Measurements from ENCODE around the gene TMEM8B. TPM values are rescaled to one million over a fixed set of nuclear protein-coding genes. Genes with fewer than 3 reads are reported as not detected.

TMEM8B gene
- total RNA-seq, 1 donor from 2014 or later: 2.3 TPM

GRCh38 chr9:35797311-35798109 is 31.5 kb upstream of the TMEM8B start:
- H3K36me3 Mint-ChIP-seq (ENCODE audit: low read depth): peaks cover 27% of the 10 kb centered on the region
- no peaks in the 10 kb centered on the region for H3K27me3 Mint-ChIP-seq
- intact Hi-C loops (cut with micrococcal nuclease): loop anchor here (2.0 to 5.0 kb wide), 2 partner anchors 15 to 40 kb away; partner anchors contain the start of gene SPAG8
- H3K4me3 Mint-ChIP-seq: no peak overlapping the region
- peaks cover 31% of the 10 kb centered on the region for H3K4me1 Mint-ChIP-seq
- DNase-seq: no peak
- H3K9me3 Mint-ChIP-seq: no peaks in the 10 kb centered on the region
- peak overlapping the region; percentile 1 for H3K27ac Mint-ChIP-seq

DNA sequence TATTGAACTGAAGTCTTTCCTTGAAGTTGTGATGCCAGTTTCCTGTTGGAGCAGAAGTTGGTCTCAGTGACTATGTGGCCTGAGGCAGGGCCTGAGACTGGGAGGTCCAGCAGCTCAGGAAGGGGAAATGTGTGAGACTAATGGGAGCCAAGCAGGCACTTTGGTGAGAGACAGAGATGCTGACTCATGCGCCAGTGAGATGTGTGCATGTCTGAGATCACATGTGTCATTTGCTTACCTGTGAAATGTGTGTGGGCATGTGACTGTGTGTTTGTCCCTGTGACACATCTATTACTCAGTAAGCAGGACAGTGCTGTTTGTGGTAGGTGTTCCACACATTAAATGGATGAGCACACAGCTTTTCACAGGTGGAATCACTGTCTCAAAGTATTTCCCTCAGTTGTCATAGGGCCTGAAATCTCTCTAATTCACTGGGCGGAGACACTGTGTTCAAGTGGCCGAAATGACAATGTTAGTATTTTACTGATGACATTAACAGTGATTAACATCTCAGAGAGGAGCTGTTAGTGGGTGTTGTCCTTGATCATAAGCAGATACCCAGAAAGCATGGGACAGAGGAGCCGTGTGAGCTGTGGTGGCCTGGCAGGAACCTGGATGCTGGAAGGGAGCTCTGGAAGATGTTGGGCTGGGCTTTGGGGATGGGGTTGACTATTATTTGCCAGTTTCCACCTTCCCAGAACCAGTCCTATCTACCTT is 30.2 kb upstream of the TMEM8B start:
- DNase-seq: no peak
- Mint-ChIP-seq H3K27me3 (no peaks in the 10 kb centered on the region), H3K36me3 (ENCODE audit: low read depth) (peaks cover 27% of the 10 kb centered on the region), H3K4me1 (peaks cover 28% of the 10 kb centered on the region), H3K27ac (peak overlapping the region; percentile 78), H3K4me3 (no peak overlapping the region), H3K9me3 (no peaks in the 10 kb centered on the region)
- intact Hi-C loops (cut with micrococcal nuclease): loop anchor here (2.0 to 5.0 kb wide), 2 partner anchors 14 to 42 kb away; partner anchors contain the start of gene SPAG8

- Mint-ChIP-seq H3K4me3 (no peak overlapping the region), H3K27ac (no peak overlapping the region), H3K36me3 (ENCODE audit: low read depth) (peaks cover 29% of the 10 kb centered on the region), H3K9me3 (no peaks in the 10 kb centered on the region), H3K27me3 (no peaks in the 10 kb centered on the region), H3K4me1 (peaks cover 16% of the 10 kb centered on the region)
- intact Hi-C loops (cut with micrococcal nuclease): no loop called here
- no peak for DNase-seq
These were observed 28.5 kb upstream of the TMEM8B start for GRCh38 chr9:35800530-35800929.

DNA sequence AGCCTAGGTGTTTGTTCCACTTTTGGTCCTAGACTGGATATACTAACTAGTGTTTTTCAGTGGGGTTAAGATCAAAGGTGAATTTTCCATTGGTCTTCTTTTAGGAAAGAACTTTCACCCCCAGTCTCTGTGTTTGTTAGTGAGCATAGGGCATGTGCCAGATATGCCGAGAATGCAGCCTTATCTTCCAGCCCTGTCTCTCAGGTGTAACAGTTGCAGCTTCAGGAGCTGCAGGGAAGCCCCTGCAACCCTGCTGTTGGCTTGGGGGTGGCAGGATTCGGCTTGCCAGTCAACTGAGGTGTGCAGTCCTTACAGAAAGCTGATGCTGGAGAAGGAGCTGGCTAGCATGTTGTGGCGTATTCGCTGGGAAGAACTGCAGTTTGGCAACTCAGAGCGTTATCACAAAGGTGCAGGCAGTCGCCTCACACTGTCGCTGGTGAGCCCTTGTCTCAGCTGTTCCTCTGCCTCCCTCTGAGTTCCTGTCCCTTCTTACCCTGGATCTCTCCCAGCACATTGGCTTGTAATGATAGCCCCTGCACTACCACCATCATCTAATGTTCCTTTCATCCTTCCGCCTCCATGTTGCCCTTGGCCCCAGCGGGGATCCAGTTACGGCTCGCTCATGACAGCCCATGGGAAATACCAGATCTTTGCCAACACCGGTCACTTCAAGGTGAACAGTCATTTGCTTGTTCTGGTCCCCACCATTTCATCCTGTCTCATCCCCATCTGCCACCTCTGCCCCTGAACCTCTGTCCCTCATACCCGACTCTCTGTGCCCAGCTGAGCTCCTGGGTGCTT is 27.5 kb upstream of the TMEM8B start:
- Mint-ChIP-seq H3K27me3 (no peaks in the 10 kb centered on the region), H3K9me3 (no peaks in the 10 kb centered on the region), H3K27ac (no peak overlapping the region), H3K4me3 (no peak overlapping the region), H3K4me1 (peaks cover 16% of the 10 kb centered on the region), H3K36me3 (ENCODE audit: low read depth) (peaks cover 37% of the 10 kb centered on the region)
- DNase-seq: no peak
- intact Hi-C loops (cut with micrococcal nuclease): no loop called here

GRCh38 chr9:35806101-35806500 is 22.9 kb upstream of the TMEM8B start:
- no peak overlapping the region for H3K4me3 Mint-ChIP-seq
- no peak for DNase-seq
- intact Hi-C loops (cut with micrococcal nuclease): no loop called here
- peaks cover 32% of the 10 kb centered on the region for H3K36me3 Mint-ChIP-seq (ENCODE audit: low read depth)
- peak overlapping the region; percentile 25 for H3K27ac Mint-ChIP-seq
- peaks cover 5% of the 10 kb centered on the region for H3K4me1 Mint-ChIP-seq
- H3K9me3 Mint-ChIP-seq: no peaks in the 10 kb centered on the region
- H3K27me3 Mint-ChIP-seq: no peaks in the 10 kb centered on the region

DNA sequence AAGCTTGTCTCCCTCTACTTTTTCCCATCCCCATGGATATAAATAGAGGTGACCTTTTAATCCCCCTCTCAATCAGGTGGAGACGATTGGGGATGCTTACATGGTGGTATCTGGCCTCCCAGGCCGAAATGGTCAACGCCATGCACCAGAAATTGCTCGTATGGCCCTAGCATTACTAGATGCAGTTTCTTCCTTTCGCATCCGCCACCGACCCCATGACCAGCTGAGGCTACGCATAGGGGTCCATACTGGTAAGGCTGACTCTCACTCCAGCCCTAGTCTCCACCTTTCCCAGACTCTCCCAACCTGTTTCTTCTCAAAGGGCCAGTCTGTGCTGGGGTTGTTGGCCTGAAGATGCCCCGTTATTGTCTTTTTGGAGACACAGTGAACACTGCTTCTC is 20.6 kb upstream of the TMEM8B start:
- intact Hi-C loops (cut with micrococcal nuclease): no loop called here
- Mint-ChIP-seq H3K9me3 (no peaks in the 10 kb centered on the region), H3K4me1 (peaks cover 24% of the 10 kb centered on the region), H3K27ac (no peak overlapping the region), H3K4me3 (no peak overlapping the region), H3K27me3 (no peaks in the 10 kb centered on the region), H3K36me3 (ENCODE audit: low read depth) (peaks cover 21% of the 10 kb centered on the region)
- no peak for DNase-seq

GRCh38 chr9:35810122-35810521 is 18.9 kb upstream of the TMEM8B start:
- Mint-ChIP-seq H3K36me3 (ENCODE audit: low read depth) (peaks cover 20% of the 10 kb centered on the region), H3K27me3 (no peaks in the 10 kb centered on the region), H3K4me1 (peaks cover 32% of the 10 kb centered on the region), H3K9me3 (no peaks in the 10 kb centered on the region), H3K27ac (no peak overlapping the region), H3K4me3 (no peak overlapping the region)
- intact Hi-C loops (cut with micrococcal nuclease): loop anchor here (5.0 to 10.0 kb wide), 4 partner anchors 153 to 695 kb away; partner anchors contain the start of genes ATOSB, CCDC107, RMRP and RNF38
- no peak for DNase-seq

DNA sequence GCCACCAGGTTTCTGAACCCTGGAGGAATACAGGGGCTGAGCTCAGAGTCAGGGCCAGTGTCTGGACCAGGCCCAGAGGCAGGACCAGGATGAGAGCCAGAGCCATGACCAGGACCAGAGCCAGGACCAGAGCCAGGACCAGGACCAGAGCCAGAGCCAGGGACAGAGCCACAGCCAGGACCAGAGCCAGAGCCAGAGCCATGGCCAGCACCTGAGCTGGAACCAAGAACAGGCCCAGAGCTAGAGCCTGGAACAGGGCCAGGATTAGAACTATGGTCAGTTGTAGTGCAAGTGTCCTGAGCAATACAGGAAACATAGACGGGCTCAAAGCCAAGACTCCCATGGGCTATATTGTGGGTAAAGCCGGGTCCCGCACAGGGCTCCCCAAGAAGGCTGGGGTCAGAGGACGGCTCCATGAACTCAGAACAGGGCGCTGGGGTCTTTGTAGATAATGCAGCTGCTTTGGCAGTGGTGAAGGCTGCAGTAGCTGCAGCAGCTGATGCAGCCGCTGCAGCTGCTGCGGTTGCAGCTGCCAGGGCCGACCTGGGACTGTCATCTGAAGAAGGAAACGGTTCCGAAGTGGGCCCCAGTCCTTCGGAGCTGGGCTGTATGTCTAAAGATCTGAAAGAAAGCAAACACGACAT is 17.5 kb upstream of the TMEM8B start:
- peak overlapping the region; percentile 94 for H3K27ac Mint-ChIP-seq
- DNase-seq: no peak
- peaks cover 35% of the 10 kb centered on the region for H3K4me1 Mint-ChIP-seq
- H3K9me3 Mint-ChIP-seq: peaks cover 3% of the 10 kb centered on the region
- H3K4me3 Mint-ChIP-seq: peak overlapping the region; percentile 87
- intact Hi-C loops (cut with micrococcal nuclease): loop anchor here (1.0 to 10.0 kb wide), 6 partner anchors 13 to 697 kb away; partner anchors contain the start of genes ATOSB, CCDC107, RMRP and RNF38
- no peaks in the 10 kb centered on the region for H3K27me3 Mint-ChIP-seq
- peaks cover 12% of the 10 kb centered on the region for H3K36me3 Mint-ChIP-seq (ENCODE audit: low read depth)

DNA sequence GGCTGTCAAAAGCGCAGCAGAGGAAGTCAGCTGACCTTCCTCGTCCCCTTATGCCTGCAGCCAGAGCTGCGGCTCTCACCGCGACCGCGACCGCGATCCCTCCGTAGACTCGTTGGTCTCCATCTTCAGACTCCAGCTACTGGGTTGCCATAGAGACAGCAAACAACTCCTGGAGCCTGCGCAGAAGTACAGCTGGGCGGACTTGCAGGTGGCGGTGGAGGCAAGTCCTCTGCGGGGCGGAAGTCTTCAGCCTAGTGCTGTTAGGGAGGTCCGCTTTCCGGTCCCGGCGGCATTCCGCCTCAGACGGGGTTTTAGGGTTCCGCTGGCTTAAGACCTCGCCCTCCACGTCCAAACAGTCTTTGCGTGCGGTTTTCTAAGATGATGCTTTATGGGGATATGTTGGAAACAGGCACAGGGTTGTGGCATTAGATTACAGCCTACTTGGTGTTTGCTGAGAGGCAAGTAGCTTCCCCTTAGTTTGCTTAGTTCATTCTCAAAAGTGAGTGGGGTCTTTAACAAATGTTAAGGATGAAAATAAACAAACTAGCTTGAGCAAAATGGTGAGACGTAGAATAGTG is 16.9 kb upstream of the TMEM8B start, which contains the start of gene SPAG8:
SPAG8 (minus strand) TSS at position 238 of the 578 bp plus-strand sequence; CDS start at position 123, 115 bp downstream.
- H3K36me3 Mint-ChIP-seq (ENCODE audit: low read depth): peaks cover 8% of the 10 kb centered on the region
- H3K27ac Mint-ChIP-seq: peak within 1 kb of the TSS; percentile 94
- H3K27me3 Mint-ChIP-seq: no peaks in the 10 kb centered on the region
- H3K4me1 Mint-ChIP-seq: peaks cover 35% of the 10 kb centered on the region
- intact Hi-C loops (cut with micrococcal nuclease): loop anchor here (1.0 to 10.0 kb wide), 6 partner anchors 13 to 697 kb away; partner anchors contain the start of genes ATOSB, CCDC107, RMRP and RNF38
- peak within 1 kb of the TSS; percentile 87 for H3K4me3 Mint-ChIP-seq
- peak; percentile 99 for DNase-seq
- peaks cover 3% of the 10 kb centered on the region for H3K9me3 Mint-ChIP-seq

DNA sequence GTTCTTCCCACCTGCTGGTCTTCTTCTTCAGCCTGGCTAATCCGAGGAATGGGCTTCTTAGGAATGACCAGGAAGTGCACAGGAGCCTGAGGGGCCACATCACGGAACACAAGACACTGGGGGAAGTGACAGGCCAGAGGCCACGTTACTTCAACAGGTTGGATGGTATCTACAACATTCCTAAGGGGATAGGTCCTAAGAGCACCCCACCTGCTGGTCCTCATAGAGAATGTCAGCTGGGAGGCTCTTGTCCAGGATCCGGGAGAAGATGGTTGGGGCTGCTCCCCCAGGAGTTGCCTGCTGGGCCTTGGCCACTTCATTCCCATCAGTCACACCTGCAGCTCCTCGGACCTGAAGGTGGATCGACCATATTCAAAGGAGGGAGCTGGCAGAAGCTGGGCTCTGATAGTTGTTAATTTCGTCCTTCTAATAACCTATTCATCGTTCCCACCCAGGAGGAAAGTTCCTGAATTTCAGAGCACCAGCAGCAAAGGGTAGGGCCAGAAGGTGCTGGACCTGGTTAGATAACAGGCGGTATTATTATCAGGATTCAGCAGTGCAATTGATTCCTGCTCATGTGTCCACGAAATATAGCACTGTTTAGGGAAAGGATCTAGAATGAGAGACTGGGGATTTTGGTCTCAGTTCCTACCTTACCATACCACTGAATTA is 15.5 kb upstream of the TMEM8B start:
- Mint-ChIP-seq H3K4me3 (peak overlapping the region; percentile 90), H3K27ac (no peak overlapping the region), H3K27me3 (peaks cover 4% of the 10 kb centered on the region), H3K36me3 (ENCODE audit: low read depth) (peaks cover 2% of the 10 kb centered on the region), H3K9me3 (peaks cover 3% of the 10 kb centered on the region), H3K4me1 (peaks cover 35% of the 10 kb centered on the region)
- intact Hi-C loops (cut with micrococcal nuclease): loop anchor here (2.0 to 10.0 kb wide), 7 partner anchors 15 to 699 kb away; partner anchors contain the start of genes ATOSB, CCDC107, NPR2 and RMRP
- no peak for DNase-seq

GRCh38 chr9:35814106-35814840 is 14.8 kb upstream of the TMEM8B start:
- peaks cover 35% of the 10 kb centered on the region for H3K4me1 Mint-ChIP-seq
- H3K4me3 Mint-ChIP-seq: peak overlapping the region; percentile 90
- H3K9me3 Mint-ChIP-seq: peaks cover 3% of the 10 kb centered on the region
- H3K27ac Mint-ChIP-seq: peak overlapping the region; percentile 98
- intact Hi-C loops (cut with micrococcal nuclease): loop anchor here (2.0 to 10.0 kb wide), 6 partner anchors 23 to 699 kb away; partner anchors contain the start of genes ATOSB, CCDC107, NPR2 and RMRP
- peaks cover 4% of the 10 kb centered on the region for H3K27me3 Mint-ChIP-seq
- peaks cover 2% of the 10 kb centered on the region for H3K36me3 Mint-ChIP-seq (ENCODE audit: low read depth)
- peak; percentile 84 for DNase-seq

Data from activated CD4-positive, alpha-beta T cell treated with anti-CD3 and anti-CD28 coated beads, Interleukin-2, amount 10 ng/mL, durations not matched to agents 24 days and 14 days (primary cell).